Measurements from ENCODE around the gene ARHGAP26.

ARHGAP26 gene

GRCh38 chr5:143207058-143207457 is 436.9 kb downstream of the ARHGAP26 start:
- 0 out of 2 replicates have a peak, but pooled peaks cover 4% of the 10 kb centered on the region for H3K4me1 ChIP-seq (ENCODE audit: control insufficient read depth, low read length)
- no peak overlapping the region for H3K4me2 ChIP-seq (ENCODE audit: low read length)
- no peak overlapping the region for H3K27ac ChIP-seq (ENCODE audit: low read depth, low read length)
- H3K27me3 ChIP-seq (ENCODE audit: control insufficient read depth, low read length): no peaks in the 10 kb centered on the region
- no peaks in the 10 kb centered on the region for H4K20me1 ChIP-seq (ENCODE audit: control insufficient read depth, insufficient read depth, low read depth, low read length)
- TF ChIP-seq EZH2phosphoT487 (IDR thresholded peaks at IDR 0.05; ENCODE audit: borderline replicate concordance, low read length) (no peak), CTCF (IDR thresholded peaks at IDR 0.05; ENCODE audit: low read depth, low read length, poor library complexity, severe bottlenecking) (no peak)
- no peaks in the 10 kb centered on the region for H3K9me2 ChIP-seq (replicated peaks; ENCODE audit: control insufficient read depth, low read length)
- H3K36me3 ChIP-seq (ENCODE audit: control insufficient read depth, low read length): no peaks in the 10 kb centered on the region
- no peaks in the 10 kb centered on the region for H3K9me3 ChIP-seq (ENCODE audit: control insufficient read depth, insufficient read depth, low read length)
- H3K4me3 ChIP-seq (ENCODE audit: low read length): no peak overlapping the region
- H3F3A ChIP-seq (ENCODE audit: control insufficient read depth, insufficient read depth): no peaks in the 10 kb centered on the region
- no peaks in the 10 kb centered on the region for H3K79me2 ChIP-seq (ENCODE audit: control insufficient read depth, low read length)

DNA sequence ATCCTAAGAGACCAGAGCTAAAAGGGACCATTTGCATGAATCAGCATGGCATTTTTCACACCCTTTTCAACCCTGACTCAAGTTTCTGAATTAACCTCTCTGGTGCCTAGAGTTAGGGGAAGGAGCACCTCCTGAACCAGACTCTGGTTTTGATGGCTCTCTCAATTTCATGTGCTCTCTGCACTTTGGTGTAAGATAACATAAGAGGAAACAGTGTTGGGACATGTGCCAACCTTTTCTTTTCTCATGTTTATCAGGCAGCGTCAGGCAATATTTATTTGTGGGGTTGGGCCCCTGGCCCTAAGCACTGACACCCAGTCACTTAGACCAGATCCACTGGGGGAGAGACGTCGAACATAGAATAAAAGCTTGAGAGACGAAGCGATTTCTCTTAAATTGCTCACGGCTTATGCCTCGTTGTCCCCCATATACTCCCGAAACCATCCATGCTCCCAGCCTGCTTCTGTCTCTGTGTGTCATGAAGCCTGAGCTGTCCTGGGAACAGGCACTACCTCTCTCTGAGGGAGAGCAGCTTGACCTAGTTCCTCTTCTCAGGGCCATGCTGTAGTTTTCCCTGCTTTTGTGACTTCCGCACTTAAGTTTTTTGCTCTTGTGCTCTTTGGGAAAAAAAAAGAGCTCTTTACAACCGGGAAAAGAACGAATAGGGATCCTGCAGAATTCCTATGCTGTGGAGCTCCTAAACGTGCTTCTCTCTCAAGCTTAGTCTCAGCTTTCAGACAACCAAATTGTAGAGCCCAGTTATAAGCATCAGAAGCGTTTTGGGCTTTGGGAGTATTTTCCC is 437.6 kb downstream of the ARHGAP26 start:
- no peaks in the 10 kb centered on the region for H3K9me3 ChIP-seq (ENCODE audit: control insufficient read depth, insufficient read depth, low read length)
- no peak overlapping the region for H3K4me2 ChIP-seq (ENCODE audit: low read length)
- no peaks in the 10 kb centered on the region for H4K20me1 ChIP-seq (ENCODE audit: control insufficient read depth, insufficient read depth, low read depth, low read length)
- H3F3A ChIP-seq (ENCODE audit: control insufficient read depth, insufficient read depth): no peaks in the 10 kb centered on the region
- no peaks in the 10 kb centered on the region for H3K36me3 ChIP-seq (ENCODE audit: control insufficient read depth, low read length)
- H3K4me1 ChIP-seq (ENCODE audit: control insufficient read depth, low read length): peaks cover 10% of the 10 kb centered on the region
- no peaks in the 10 kb centered on the region for H3K9me2 ChIP-seq (replicated peaks; ENCODE audit: control insufficient read depth, low read length)
- no peak overlapping the region for H3K27ac ChIP-seq (ENCODE audit: low read depth, low read length)
- H3K79me2 ChIP-seq (ENCODE audit: control insufficient read depth, low read length): no peaks in the 10 kb centered on the region
- no peak overlapping the region for H3K4me3 ChIP-seq (ENCODE audit: low read length)
- no peak for TF ChIP-seq EZH2phosphoT487 (IDR thresholded peaks at IDR 0.05; ENCODE audit: borderline replicate concordance, low read length)
- no peak for TF ChIP-seq CTCF (IDR thresholded peaks at IDR 0.05; ENCODE audit: low read depth, low read length, poor library complexity, severe bottlenecking)
- H3K27me3 ChIP-seq (ENCODE audit: control insufficient read depth, low read length): no peaks in the 10 kb centered on the region

- no peaks in the 10 kb centered on the region for H4K20me1 ChIP-seq (ENCODE audit: control insufficient read depth, insufficient read depth, low read depth, low read length)
- no peaks in the 10 kb centered on the region for H3K36me3 ChIP-seq (ENCODE audit: control insufficient read depth, low read length)
- H3K4me3 ChIP-seq (ENCODE audit: low read length): no peak overlapping the region
Observed at GRCh38 chr5:143208365-143208641, 438.1 kb downstream of the ARHGAP26 start.

More at GRCh38 chr5:143208365-143208641, 438.1 kb downstream of the ARHGAP26 start:
- H3K79me2 ChIP-seq (ENCODE audit: control insufficient read depth, low read length): no peaks in the 10 kb centered on the region
- H3K4me1 ChIP-seq (ENCODE audit: control insufficient read depth, low read length): peaks cover 15% of the 10 kb centered on the region
- H3K27ac ChIP-seq (ENCODE audit: low read depth, low read length): no peak overlapping the region
- no peaks in the 10 kb centered on the region for H3K9me3 ChIP-seq (ENCODE audit: control insufficient read depth, insufficient read depth, low read length)
- no peaks in the 10 kb centered on the region for H3K27me3 ChIP-seq (ENCODE audit: control insufficient read depth, low read length)
- H3F3A ChIP-seq (ENCODE audit: control insufficient read depth, insufficient read depth): no peaks in the 10 kb centered on the region
- no peaks in the 10 kb centered on the region for H3K9me2 ChIP-seq (replicated peaks; ENCODE audit: control insufficient read depth, low read length)
- H3K4me2 ChIP-seq (ENCODE audit: low read length): no peak overlapping the region
- TF ChIP-seq CTCF (IDR thresholded peaks at IDR 0.05; ENCODE audit: low read depth, low read length, poor library complexity, severe bottlenecking) (no peak), EZH2phosphoT487 (IDR thresholded peaks at IDR 0.05; ENCODE audit: borderline replicate concordance, low read length) (no peak)

All from DOHH2 (cell line).